Measurements from ENCODE around the gene CARD19.

DNA sequence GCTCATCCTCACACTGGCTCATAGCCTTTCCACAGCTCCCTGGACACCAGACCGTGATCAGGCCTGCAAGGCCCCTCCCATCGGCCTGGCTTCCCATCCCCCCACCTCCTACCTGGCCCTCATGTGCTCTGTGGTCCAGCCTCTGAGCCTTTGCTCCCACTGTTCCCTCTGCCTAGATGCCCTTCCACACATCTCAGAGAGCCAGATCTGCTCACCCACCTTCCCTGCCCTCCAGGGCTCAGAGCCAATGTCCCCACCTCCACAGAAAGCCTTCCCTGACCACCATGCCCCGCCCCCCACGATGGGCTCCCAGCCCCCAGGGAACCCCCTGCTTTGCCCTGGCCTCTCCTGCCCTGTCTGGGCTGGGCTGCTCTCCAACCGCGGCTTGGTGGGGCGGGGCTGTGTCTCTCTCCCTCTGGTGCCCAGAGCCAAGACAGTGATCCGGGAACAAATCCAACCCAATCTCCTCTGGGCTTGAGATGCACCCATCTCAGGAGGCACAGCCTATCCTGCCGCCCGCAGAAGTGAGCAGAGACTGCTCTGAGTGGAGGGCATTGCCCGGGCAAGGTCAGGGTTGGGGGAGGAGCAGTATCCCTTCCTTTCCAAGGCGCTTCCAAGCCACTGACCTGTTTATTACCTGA lies 36.4 kb downstream of the CARD19 start:
- TF ChIP-seq POLR2AphosphoS5 (IDR thresholded peaks at IDR 0.05; ENCODE audit: low read depth) (no peak), EZH2 (IDR thresholded peaks at IDR 0.05; ENCODE audit: low read depth, unreplicated experiment) (no peak), JUNB (IDR thresholded peaks at IDR 0.05; ENCODE audit: unreplicated experiment) (no peak), NANOG (IDR thresholded peaks at IDR 0.05; ENCODE audit: borderline replicate concordance) (no peak), ZNF114 (CRISPR knock-in tag; IDR thresholded peaks at IDR 0.05) (no peak), EZH2phosphoT487 (IDR thresholded peaks at IDR 0.05; ENCODE audit: unreplicated experiment) (no peak), CREB1 (CRISPR knock-in tag; IDR thresholded peaks at IDR 0.05; ENCODE audit: low read depth) (no peak), STAT1 (IDR thresholded peaks at IDR 0.05; ENCODE audit: unreplicated experiment) (no peak), ZNF331 (CRISPR knock-in tag; IDR thresholded peaks at IDR 0.05; ENCODE audit: low read depth) (no peak)
- TF ChIP-seq, protein P1, sequence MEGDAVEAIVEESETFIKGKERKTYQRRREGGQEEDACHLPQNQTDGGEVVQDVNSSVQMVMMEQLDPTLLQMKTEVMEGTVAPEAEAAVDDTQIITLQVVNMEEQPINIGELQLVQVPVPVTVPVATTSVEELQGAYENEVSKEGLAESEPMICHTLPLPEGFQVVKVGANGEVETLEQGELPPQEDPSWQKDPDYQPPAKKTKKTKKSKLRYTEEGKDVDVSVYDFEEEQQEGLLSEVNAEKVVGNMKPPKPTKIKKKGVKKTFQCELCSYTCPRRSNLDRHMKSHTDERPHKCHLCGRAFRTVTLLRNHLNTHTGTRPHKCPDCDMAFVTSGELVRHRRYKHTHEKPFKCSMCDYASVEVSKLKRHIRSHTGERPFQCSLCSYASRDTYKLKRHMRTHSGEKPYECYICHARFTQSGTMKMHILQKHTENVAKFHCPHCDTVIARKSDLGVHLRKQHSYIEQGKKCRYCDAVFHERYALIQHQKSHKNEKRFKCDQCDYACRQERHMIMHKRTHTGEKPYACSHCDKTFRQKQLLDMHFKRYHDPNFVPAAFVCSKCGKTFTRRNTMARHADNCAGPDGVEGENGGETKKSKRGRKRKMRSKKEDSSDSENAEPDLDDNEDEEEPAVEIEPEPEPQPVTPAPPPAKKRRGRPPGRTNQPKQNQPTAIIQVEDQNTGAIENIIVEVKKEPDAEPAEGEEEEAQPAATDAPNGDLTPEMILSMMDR (conservative IDR thresholded peaks at IDR 0.05; ENCODE audit: low read depth in 2 of 2) = no peak
- TF ChIP-seq, protein P2, sequence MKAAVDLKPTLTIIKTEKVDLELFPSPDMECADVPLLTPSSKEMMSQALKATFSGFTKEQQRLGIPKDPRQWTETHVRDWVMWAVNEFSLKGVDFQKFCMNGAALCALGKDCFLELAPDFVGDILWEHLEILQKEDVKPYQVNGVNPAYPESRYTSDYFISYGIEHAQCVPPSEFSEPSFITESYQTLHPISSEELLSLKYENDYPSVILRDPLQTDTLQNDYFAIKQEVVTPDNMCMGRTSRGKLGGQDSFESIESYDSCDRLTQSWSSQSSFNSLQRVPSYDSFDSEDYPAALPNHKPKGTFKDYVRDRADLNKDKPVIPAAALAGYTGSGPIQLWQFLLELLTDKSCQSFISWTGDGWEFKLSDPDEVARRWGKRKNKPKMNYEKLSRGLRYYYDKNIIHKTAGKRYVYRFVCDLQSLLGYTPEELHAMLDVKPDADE (IDR thresholded peaks at IDR 0.05) = no peak
- TF ChIP-seq, protein P3, sequence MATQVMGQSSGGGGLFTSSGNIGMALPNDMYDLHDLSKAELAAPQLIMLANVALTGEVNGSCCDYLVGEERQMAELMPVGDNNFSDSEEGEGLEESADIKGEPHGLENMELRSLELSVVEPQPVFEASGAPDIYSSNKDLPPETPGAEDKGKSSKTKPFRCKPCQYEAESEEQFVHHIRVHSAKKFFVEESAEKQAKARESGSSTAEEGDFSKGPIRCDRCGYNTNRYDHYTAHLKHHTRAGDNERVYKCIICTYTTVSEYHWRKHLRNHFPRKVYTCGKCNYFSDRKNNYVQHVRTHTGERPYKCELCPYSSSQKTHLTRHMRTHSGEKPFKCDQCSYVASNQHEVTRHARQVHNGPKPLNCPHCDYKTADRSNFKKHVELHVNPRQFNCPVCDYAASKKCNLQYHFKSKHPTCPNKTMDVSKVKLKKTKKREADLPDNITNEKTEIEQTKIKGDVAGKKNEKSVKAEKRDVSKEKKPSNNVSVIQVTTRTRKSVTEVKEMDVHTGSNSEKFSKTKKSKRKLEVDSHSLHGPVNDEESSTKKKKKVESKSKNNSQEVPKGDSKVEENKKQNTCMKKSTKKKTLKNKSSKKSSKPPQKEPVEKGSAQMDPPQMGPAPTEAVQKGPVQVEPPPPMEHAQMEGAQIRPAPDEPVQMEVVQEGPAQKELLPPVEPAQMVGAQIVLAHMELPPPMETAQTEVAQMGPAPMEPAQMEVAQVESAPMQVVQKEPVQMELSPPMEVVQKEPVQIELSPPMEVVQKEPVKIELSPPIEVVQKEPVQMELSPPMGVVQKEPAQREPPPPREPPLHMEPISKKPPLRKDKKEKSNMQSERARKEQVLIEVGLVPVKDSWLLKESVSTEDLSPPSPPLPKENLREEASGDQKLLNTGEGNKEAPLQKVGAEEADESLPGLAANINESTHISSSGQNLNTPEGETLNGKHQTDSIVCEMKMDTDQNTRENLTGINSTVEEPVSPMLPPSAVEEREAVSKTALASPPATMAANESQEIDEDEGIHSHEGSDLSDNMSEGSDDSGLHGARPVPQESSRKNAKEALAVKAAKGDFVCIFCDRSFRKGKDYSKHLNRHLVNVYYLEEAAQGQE (IDR thresholded peaks at IDR 0.05; ENCODE audit: unreplicated experiment) = no peak
